Effector memory CD8-positive, alpha-beta T cell (primary cell): ENCODE results near the gene IL18.
"Not testable (repeated sequence)": the region's sequence is repeated elsewhere in the genome, so short reads cannot be mapped to it uniquely, and the experiment has no call there.

Experiments
- ATAC-seq: fragments of 150-1000 bp; cut with Tn5 transposase; replicated peaks from 2 replicates; pipeline ENCODE4 v1.10.0; 2021; ENCODE audit warnings: mild to moderate bottlenecking, moderate library complexity
- DNase-seq, 3 experiments: peaks; one replicate each; pipeline ENCODE4 v3.0.0; 2021
- H3K27ac Mint-ChIP-seq, 2 donors: one replicate each; pipeline ENCODE4 v1.8.0; 2022; ENCODE audit warnings: mild to moderate bottlenecking in 2 of 2, mixed read lengths in 2 of 2, moderate library complexity in 2 of 2
- H3K27me3 Mint-ChIP-seq, 2 donors: one replicate each; pipeline ENCODE4 v1.8.0; 2022; ENCODE audit warnings: mixed read lengths in 2 of 2
- H3K36me3 Mint-ChIP-seq: one replicate; pipeline ENCODE4 v1.8.0; 2022; ENCODE audit warnings: mild to moderate bottlenecking, moderate library complexity, mixed read lengths; ENCODE audit not compliant: insufficient read depth
- H3K4me1 Mint-ChIP-seq, 2 donors: one replicate each; pipeline ENCODE4 v1.8.0; 2022; ENCODE audit warnings: low read depth in 2 of 2, mixed read lengths in 2 of 2
- H3K4me3 Mint-ChIP-seq, 2 donors: one replicate each; pipeline ENCODE4 v1.8.0; 2022; ENCODE audit warnings: mild to moderate bottlenecking in 2 of 2, mixed read lengths in 2 of 2, moderate library complexity in 2 of 2
- H3K9me3 Mint-ChIP-seq, 2 donors: one replicate each; pipeline ENCODE4 v1.8.0; 2022; ENCODE audit warnings: mixed read lengths in 2 of 2
- total RNA-seq, 9 experiments: gene quantifications; one replicate each; lab custom pipeline; 2026; lab: John Stamatoyannopoulos, UW

IL18 gene
- 0 to 0.12 (median 0) reads per million in 9 experiments for total RNA-seq

DNA sequence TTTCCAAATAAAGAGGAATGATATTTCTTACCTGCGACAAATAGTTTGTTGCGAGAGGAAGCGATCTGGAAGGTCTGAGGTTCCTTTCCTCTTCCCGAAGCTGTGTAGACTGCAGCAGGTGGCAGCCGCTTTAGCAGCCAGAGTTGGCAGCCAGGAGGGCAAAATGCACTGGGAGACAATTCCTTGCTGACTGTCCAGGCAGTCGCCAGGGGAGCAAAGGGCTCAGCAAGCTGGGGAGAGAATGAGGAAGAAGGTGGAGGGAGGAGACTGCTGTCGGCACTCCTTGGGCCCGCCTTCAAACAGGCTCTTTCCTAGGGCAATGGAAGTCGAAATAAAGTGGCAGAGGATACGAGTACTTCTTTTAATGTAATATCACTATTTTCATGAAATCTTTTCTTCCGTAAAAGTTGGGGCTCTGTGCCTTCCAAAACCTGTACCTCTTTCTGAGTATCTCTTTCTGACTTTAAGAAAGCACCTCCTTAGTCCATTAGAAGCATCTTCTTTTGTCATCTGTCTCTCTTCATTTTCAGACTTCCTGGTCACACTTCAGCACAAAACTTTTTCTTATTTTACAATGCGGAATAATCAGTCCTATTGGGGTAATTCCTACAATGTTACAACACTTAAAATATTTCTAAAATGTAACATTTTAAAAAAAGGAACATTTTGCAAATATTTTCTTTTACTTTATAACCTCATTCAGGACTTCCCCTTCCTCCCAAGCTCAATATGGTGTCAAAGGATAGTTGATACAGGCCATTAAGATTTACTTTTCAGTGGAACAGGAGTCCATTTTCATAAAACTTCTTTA, at the start of gene IL18:
TSS of gene IL18 (minus strand) at position 220 of the 811 bp plus-strand sequence. CDS start 9,041 bp downstream, outside the sequence.
- Mint-ChIP-seq H3K27me3 (peaks cover 7 to 15% of the 10 kb centered on the region in 2 donors), H3K4me1 (no peaks in the 10 kb centered on the region), H3K4me3 (no peak within 1 kb of the TSS), H3K9me3 (no peaks in the 10 kb centered on the region), H3K27ac (no peak within 1 kb of the TSS), H3K36me3 (peaks cover 5% of the 10 kb centered on the region)
- ATAC-seq (no peak), DNase-seq (no peak)

DNA sequence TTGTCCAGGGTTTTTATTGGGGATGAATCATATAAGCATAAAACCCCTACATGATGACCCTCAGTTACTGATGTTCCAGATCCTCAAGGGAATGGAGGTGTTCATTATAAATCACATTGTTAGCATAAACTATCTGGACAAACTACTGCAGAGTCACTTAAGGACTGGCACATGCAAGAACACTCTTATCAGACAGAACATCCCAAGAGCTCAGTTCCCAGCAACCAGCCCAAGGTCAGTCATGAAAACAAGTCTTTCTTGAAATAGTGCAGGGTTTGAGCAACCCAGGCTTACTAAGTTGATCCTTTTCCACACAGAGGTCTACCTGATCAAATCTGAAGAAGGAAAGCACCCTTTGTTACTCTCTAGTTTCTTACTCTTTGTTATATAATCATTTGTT, 48.8 kb upstream of the IL18 start:
- Mint-ChIP-seq H3K36me3 (no peaks in the 10 kb centered on the region), H3K4me3 (no peak overlapping the region), H3K27me3 (peaks cover 0 to 9% of the 10 kb centered on the region in 2 donors), H3K27ac (no peak overlapping the region), H3K9me3 (no peaks in the 10 kb centered on the region), H3K4me1 (peaks cover 3 to 8% of the 10 kb centered on the region in 2 donors)
- no peak for DNase-seq
- no peak for ATAC-seq

DNA sequence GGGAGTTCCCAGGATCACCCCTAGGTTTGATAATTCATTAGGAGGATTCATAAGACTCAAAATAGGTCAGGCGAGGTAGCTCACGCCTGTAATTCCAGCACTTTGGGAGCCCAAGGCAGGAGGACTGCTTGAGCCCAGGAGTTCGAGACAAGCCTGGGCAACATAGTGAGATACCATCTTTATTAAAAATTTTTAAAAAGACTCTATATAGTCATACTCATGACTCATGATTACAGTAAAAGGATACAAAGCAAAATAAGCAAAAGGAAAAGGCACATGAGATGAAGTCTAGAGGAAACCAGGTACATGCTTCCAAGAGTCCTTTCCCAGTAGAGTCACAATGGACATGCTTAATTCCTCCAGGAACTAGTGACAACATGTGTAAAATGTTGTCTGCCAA, 48.4 kb upstream of the IL18 start:
- H3K9me3 Mint-ChIP-seq, result no peaks in the 10 kb centered on the region
- peaks cover 3 to 8% of the 10 kb centered on the region in 2 donors for H3K4me1 Mint-ChIP-seq
- DNase-seq (no peak), ATAC-seq (no peak)
- H3K36me3 Mint-ChIP-seq, result no peaks in the 10 kb centered on the region
- no peak overlapping the region for H3K4me3 Mint-ChIP-seq
- peaks cover 0 to 9% of the 10 kb centered on the region in 2 donors for H3K27me3 Mint-ChIP-seq
- no peak overlapping the region for H3K27ac Mint-ChIP-seq

DNA sequence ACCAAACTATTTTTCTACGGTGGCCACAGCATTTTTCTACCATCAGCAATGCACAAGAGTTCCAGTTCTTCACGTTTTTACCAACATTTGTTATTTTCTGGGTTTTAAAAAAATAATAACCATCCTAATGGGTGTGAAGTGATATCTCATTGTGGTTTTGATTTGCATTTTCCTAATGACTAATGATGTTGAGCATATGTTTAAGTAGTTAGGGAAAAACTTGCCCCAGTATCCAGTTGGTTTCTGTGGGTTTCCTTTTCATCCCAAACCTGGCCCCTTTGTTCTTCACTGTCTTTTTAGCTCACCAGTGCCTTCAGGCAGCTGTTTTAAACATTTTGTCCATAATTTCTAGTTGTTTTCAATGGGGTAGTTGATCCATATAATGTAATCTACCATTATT, 47.6 kb upstream of the IL18 start:
- H3K4me3 Mint-ChIP-seq, result peak overlapping the region in 1 of 2 donors; percentile 31
- peaks cover 0 to 9% of the 10 kb centered on the region in 2 donors for H3K27me3 Mint-ChIP-seq
- no peaks in the 10 kb centered on the region for H3K36me3 Mint-ChIP-seq
- H3K4me1 Mint-ChIP-seq, result peaks cover 3 to 8% of the 10 kb centered on the region in 2 donors
- DNase-seq, result no peak
- no peak overlapping the region for H3K27ac Mint-ChIP-seq
- peak; percentile 37 for ATAC-seq
- no peaks in the 10 kb centered on the region for H3K9me3 Mint-ChIP-seq

DNA sequence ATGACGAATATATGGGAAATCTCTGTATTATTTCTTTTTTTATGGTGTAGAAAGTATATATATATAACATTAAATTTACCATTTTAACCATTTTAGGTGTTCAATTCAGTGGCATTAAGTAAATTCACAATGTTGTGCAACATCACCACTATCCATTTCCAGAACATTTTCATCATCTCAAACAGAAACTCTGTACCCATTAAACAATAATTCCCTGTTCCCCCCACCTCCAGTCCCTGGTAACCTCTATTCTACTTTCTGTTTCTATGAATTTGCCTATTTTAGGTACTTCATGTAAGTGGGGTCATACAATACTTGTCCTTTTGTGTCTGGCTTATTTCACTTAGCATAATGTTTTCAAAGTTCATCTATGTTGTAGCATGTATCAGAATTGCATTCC, 47.0 kb upstream of the IL18 start:
- Mint-ChIP-seq H3K36me3 (no peaks in the 10 kb centered on the region), H3K27me3 (peaks cover 0 to 9% of the 10 kb centered on the region in 2 donors), H3K4me3 (no peak overlapping the region), H3K4me1 (peaks cover 3 to 8% of the 10 kb centered on the region in 2 donors), H3K27ac (no peak overlapping the region), H3K9me3 (no peaks in the 10 kb centered on the region)
- ATAC-seq (no peak), DNase-seq (no peak)

DNA sequence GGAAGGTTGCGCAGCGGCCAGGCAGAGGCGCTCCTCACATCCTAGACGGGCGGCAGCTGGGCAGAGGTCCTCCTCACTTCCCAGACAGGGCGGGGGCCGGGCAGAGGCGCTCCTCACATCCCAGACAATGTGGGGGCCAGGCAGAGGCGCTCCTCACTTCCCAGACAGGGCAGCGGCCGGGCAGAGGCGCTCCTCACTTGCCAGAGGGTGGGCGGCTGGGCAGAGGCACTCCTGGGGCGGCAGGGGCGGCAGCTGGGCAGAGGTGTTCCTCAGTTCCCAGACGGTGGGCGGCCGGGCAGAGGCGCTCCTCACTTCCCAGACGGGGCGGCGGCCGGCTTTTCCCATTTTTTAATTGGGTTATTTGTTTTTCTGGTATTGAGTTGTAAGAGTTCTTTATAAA, 42.2 kb upstream of the IL18 start:
- H3K27me3 Mint-ChIP-seq, result peaks cover 0 to 9% of the 10 kb centered on the region in 2 donors
- no peaks in the 10 kb centered on the region for H3K36me3 Mint-ChIP-seq
- no peaks in the 10 kb centered on the region for H3K4me1 Mint-ChIP-seq
- no peaks in the 10 kb centered on the region for H3K9me3 Mint-ChIP-seq
- DNase-seq (no peak), ATAC-seq (no peak)
- no peak overlapping the region for H3K27ac Mint-ChIP-seq
- no peak overlapping the region for H3K4me3 Mint-ChIP-seq

DNA sequence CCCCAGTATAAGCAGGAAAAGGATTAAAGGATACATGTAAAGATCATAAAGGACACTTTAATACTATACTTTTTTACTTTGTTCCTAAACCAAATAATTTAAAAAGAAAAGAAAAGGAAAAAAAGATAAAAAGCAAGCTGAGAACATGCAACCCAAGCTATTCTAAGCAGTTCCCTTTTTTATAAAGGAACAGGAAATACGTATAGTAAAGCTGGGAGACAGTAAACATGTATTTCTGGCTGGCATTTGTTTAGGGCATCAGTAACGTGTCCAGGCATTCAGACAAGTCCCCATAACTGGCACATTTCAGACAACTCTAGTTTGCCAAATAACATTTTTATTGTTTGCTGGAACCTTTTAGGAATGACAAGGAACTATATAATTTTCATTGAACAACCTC, 36.4 kb upstream of the IL18 start:
- H3K4me3 Mint-ChIP-seq, result no peak overlapping the region
- no peaks in the 10 kb centered on the region for H3K4me1 Mint-ChIP-seq
- no peak overlapping the region for H3K27ac Mint-ChIP-seq
- ATAC-seq, result no peak
- H3K9me3 Mint-ChIP-seq, result no peaks in the 10 kb centered on the region
- H3K27me3 Mint-ChIP-seq, result peaks cover 0 to 4% of the 10 kb centered on the region in 2 donors
- DNase-seq, result no peak
- H3K36me3 Mint-ChIP-seq, result no peaks in the 10 kb centered on the region

DNA sequence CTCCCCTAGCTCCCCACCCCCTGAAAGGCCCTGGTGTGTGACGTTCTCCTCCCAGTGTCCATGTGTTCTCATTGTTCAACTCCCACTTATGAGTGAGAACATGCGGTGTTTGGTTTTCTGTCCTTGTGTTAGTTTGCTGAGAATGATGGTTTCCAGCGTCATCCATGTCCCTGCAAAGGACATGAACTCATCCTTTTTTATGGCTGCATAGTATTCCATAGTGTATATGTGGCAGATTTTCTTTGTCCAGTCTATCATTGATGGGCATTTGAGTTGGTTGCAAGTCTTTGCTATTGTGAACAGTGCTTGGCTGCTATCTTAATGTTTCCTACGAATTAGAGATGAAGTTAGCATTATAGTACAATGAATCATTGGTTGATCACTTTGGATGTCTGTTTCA, 35.2 kb upstream of the IL18 start:
- not testable (repeated sequence) for H3K27ac Mint-ChIP-seq, H3K27me3 Mint-ChIP-seq, H3K36me3 Mint-ChIP-seq, H3K4me1 Mint-ChIP-seq, DNase-seq, H3K4me3 Mint-ChIP-seq, ATAC-seq, H3K9me3 Mint-ChIP-seq

DNA sequence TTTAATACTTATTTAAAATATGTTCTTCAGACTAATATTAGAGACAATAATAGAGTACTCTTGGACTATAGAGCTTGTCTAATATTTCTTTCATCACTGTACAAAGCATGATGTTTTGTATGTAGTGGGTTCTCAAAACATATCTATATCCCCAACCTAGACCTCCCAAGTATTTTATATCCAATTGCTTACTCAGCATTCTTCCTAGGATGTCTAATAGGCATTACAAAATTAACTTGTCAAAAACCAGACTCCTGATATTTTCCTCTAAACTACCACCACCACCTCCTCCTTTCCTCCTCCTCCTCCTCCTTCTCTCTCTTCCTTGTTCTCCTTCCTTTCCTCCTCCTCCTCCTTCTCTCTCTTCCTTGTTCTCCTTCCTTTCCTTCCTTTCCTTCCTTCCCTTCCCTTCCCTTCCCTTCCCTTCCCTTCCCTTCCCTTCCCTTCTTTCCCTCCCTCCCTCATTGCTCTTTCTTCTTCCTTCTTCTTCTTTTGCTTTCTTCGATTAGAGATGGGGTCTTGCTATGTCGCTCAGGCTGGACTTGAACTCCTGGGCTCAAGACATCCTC, 32.7 kb upstream of the IL18 start:
- ATAC-seq (no peak), DNase-seq (no peak)
- Mint-ChIP-seq H3K4me3 (no peak overlapping the region), H3K36me3 (no peaks in the 10 kb centered on the region), H3K4me1 (no peaks in the 10 kb centered on the region), H3K9me3 (no peaks in the 10 kb centered on the region), H3K27me3 (peaks cover 0 to 9% of the 10 kb centered on the region in 2 donors), H3K27ac (no peak overlapping the region)

DNA sequence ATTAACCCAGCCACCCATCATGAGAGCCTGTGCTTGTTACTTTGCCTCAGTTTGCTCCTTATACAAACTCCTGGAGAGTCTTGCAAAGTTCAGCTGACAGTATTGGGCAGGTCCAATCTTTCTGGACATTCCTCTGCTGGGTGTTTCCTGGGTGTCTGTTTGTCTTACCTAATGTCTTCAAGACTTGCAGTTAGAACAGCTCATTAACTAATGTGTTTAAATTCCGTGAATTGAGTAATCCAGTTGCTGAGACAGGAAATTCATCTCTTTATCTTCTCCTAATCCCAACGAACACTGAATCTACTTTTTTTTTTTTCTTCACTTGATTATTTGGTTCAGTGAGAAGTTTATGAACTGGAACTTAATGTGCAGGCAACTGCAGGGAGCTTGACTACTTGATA, 32.1 kb upstream of the IL18 start:
- Mint-ChIP-seq H3K27me3 (peaks cover 0 to 9% of the 10 kb centered on the region in 2 donors), H3K27ac (no peak overlapping the region), H3K4me1 (no peaks in the 10 kb centered on the region), H3K36me3 (no peaks in the 10 kb centered on the region), H3K4me3 (no peak overlapping the region), H3K9me3 (no peaks in the 10 kb centered on the region)
- no peak for ATAC-seq
- no peak for DNase-seq

DNA sequence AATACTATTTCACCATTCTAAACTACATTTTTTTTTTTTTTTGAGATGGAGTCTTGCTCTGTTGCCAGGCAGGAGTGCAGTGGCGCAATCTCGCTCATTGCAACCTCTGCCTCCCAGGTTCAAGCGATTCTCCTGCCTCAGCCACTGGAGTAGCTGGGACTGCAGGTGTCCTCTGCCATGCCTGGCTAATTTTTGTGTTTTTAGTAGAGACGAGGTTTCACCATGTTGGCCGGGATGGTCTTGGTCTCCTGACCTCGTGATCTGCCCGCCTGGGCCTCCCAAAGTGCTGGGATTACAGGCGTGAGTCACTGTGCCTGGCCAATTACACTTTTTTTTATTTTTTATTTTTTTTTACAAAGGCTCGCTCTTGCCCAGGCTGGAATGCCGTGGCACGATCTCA, 31.2 kb upstream of the IL18 start:
- DNase-seq, H3K27ac Mint-ChIP-seq, H3K4me1 Mint-ChIP-seq, ATAC-seq, H3K9me3 Mint-ChIP-seq, H3K27me3 Mint-ChIP-seq, H3K36me3 Mint-ChIP-seq, H3K4me3 Mint-ChIP-seq: not testable (repeated sequence)

DNA sequence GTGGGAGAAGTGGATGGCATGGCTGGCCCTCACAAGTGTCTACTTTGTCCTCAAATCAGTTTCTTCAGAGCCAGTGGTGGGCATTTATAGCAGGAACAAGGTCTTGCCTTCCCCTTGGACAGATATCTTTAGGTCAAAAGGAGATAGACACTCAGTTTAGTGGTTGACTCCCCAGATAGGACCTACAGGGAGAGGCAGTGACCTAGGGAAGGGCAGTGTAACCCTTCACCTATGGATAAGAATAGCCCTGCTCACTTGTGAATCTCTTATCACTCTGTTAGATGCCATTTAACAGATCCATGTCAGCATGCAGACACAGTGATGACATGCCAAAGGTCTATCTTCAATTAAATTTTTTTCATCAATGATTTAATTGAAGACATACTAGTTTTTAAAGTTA, 22.4 kb upstream of the IL18 start:
- Mint-ChIP-seq H3K4me3 (no peak overlapping the region), H3K9me3 (no peaks in the 10 kb centered on the region), H3K4me1 (no peaks in the 10 kb centered on the region), H3K27me3 (peaks cover 0 to 17% of the 10 kb centered on the region in 2 donors), H3K27ac (no peak overlapping the region), H3K36me3 (no peaks in the 10 kb centered on the region)
- DNase-seq, result no peak
- ATAC-seq, result no peak

DNA sequence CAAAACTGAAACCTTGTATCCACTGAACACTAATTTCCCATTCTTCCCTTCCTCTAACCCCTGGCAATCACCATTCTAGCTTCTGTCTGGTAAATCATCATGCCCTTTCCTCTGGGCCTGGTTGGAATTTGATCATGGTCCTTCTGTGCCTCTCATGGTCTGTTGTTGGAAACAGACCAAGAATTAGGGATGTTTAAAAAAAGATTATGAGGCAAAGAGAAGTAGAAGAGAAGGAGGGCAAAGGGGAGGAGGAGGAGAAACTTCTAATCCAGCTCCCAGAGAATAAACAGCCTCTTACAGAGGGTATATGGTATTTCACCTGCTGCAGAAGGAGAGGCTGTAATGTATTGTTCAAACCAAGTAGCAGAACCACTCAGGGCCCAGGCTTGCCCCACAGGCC, 22.0 kb upstream of the IL18 start:
- H3K27me3 Mint-ChIP-seq, result peaks cover 0 to 17% of the 10 kb centered on the region in 2 donors
- H3K4me3 Mint-ChIP-seq, result no peak overlapping the region
- no peaks in the 10 kb centered on the region for H3K36me3 Mint-ChIP-seq
- no peak for ATAC-seq
- H3K4me1 Mint-ChIP-seq, result no peaks in the 10 kb centered on the region
- no peak overlapping the region for H3K27ac Mint-ChIP-seq
- DNase-seq, result no peak
- no peaks in the 10 kb centered on the region for H3K9me3 Mint-ChIP-seq

DNA sequence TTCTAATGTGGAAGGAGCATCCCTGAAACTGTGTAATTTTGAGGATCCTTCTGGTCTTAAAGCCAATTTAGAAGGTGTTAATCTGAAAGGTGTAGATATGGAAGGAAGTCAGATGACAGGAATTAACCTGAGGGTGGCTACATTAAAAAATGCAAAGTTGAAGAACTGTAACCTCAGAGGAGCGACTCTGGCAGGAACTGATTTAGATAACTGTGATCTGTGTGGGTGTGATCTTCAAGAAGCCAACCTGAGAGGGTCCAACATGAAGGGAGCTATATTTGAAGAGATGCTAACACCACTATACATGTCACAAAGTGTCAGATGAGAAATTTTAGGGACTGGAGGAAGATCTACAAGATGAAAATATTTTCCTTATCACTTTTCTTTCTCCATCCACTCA, 19.0 kb upstream of the IL18 start:
- ATAC-seq, result no peak

More for the DNA sequence above, 19.0 kb upstream of the IL18 start:
- H3K4me3 Mint-ChIP-seq, result no peak overlapping the region
- H3K27ac Mint-ChIP-seq, result no peak overlapping the region
- H3K27me3 Mint-ChIP-seq, result peaks cover 0 to 12% of the 10 kb centered on the region in 2 donors
- no peaks in the 10 kb centered on the region for H3K36me3 Mint-ChIP-seq
- DNase-seq, result no peak
- H3K9me3 Mint-ChIP-seq, result no peaks in the 10 kb centered on the region
- H3K4me1 Mint-ChIP-seq, result peaks cover 0 to 2% of the 10 kb centered on the region in 2 donors
